GM19328 (cell line): ENCODE data around the gene JAM3.
"Not testable (repeated sequence)": the region's sequence is repeated elsewhere in the genome, so short reads cannot be mapped to it uniquely, and the experiment has no call there.

Experiments
- ATAC-seq: cut with Tn5 transposase; IDR thresholded peaks from one replicate; pipeline ENCODE4 v1.9.1; 2021; ENCODE audit warnings: mild to moderate bottlenecking, moderate library complexity; ENCODE audit not compliant: unreplicated experiment

Gene JAM3

DNA sequence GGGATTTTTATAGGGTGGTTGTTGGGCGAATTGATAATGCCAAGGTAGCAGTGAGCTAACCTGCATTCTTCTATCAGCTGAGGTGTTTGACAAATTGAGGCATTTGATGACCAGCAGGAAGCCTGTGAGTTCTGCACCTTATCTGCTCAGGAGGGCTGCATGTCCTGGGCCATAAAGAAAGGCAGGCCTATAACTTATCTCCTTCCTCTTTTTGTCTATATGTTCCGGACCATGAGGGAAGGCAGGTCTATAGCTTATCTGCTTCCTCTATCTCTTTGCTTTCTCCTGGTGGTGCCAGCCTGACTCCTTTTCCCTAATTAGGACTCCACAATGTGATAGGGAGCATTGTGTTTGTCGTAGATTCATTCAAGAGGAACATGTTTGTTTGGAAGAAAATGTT is 8.6 kb upstream of the JAM3 start:
- no peak for ATAC-seq

DNA sequence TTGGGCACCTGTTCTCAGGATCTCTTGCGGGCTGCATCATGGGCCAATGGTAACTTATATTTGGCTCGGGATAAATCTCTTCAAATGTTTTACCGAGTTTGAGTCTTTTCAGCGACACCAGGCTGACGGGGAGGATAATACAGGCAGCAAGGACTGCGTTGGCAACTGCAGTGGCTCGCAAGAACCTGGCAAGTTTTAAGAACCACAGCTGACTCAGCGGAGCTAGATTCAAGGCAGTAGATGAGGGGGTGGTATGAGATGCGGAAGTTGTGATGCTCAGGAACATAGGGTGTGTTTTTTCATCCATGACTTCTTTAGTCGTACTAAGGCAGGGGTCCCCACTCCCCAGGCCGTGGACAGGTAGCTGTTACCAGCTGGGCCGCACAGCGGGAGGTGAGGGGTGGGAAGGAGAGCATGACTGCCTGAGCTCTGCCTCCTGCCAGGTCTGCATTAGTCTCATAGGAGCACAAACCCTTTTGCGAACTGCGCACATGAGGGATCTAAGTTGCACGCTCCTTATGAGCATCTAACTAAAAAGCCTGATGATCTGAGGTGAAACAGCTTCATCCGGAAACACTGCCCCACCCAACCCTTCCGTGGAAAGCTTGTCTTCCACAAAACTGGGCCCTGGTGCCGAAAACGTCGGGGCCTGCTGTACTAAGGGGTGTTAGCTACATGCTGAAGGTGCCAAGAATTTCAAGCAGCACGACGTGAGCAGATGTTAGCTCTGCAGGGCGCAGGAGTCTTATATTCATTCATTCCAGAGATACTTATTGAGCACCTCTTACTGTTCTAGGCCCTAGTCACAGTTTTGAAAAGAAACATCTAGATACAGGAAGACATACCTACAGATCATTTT is 6.4 kb upstream of the JAM3 start:
- ATAC-seq: no peak

DNA sequence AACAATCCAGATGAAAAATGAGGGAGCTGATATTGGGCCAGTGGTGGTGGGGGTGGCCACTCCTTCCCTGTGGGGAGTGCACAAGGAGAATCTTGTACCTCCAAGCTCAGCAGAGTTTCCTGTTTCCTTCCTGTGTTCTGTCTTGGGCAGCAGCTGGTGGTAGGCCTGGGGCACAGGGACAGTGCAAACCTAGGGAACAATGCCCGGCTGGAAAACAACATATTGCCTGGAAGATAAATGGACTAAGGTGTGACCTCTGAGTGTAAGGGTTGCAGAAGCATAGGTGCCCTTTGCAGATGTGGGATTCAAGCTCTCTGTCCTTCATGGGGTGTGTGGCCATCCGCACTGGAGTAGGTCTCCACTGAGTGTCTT is 5.8 kb upstream of the JAM3 start:
- no peak for ATAC-seq

DNA sequence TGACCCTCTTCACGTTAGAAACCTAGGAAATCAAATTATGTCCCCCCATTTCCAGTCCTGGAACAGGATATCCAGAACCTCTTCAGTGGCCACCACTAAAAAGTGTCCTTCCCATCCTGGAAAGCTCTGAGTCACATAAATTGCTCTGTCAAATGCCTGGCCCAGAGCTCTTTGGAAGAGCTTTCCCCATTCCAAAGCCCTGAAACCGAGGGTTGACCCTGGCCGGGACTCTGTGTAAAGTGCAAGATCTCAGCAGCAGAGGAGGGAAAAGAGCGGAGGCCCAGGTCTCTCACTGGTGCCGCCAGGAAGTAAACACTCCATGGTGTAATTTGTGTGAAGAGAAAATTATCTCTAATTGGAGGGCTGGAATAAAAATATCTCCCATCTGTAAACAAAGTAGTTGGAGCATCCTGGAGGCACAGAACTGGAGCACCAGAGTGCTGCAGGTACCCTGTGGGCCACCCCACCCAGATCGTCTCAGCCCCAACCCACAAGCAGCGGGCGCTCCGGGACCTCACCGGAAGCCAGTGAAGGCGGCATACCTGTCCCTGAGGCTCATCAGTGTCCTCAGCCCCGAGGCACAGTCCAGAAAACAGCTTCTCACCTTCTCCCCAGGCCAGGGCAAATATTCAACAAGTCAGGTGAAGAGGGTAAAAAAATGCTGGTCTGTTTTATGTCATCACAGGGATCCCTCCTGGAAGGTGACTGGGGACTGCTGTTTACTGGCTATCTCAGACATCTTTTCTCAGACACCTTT is 4.7 kb upstream of the JAM3 start:
- ATAC-seq: no peak

DNA sequence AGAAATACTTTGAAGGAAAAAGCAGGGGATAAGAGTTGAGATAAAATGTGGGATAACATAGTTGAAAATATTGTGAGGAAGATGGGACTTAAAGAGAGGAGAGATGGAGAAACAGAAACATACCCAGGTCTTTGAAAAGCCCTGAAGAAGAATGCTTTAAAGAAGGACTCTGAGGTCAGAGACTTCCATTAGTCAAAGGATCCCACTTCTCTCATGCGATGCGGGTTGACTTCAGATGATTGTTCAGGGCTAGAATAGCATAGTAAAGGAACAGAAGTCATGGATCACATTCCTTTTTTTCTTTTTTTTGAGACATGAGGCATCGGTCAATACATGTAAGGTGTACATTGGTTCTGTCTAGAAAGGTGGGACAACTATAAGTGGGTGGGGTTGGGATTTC is 3.5 kb upstream of the JAM3 start:
- ATAC-seq: no peak

DNA sequence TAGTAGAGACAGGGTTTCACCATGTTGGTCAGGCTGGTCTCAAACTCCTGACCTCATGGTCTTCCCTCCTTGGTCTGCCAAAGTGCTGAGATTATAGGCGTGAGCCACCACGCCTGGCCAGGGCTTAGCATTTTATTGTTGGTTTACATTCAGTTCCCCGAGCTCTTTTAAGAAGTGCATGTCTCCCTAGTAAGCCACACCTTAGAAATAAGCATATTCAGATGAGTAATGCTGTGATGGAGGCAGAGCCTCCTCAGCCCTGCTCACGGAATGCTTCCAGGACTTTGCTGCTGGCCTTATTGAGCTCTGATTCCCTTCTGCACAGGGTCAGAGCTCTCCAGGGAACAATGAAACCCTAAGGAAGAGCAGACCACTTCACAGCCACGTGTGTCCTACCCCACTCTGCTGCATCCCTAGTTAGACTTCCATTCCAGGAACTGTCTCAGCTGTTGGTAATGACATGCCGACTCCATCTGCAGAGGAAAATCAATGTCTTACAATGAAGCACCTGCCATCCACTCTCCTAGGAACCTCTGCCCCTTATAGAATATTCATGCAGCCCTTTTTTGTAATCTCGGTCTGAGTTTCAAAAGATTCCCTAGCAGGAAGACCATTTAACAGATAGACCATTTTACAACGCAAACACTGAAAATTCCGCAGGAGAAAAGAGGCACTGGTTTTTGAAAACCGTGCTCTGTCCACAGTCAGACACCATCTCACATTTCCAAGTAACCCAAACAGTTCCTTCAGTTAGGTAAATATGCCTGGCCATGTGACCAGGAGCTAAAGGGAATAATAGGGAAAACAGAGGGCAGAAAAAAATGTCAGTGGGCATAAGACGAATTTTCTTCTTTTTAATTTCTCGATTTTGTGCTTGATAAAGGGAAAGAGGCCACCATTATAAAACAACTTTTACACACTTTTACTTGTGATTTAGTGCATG is 1.7 kb upstream of the JAM3 start:
- ATAC-seq: no peak

DNA sequence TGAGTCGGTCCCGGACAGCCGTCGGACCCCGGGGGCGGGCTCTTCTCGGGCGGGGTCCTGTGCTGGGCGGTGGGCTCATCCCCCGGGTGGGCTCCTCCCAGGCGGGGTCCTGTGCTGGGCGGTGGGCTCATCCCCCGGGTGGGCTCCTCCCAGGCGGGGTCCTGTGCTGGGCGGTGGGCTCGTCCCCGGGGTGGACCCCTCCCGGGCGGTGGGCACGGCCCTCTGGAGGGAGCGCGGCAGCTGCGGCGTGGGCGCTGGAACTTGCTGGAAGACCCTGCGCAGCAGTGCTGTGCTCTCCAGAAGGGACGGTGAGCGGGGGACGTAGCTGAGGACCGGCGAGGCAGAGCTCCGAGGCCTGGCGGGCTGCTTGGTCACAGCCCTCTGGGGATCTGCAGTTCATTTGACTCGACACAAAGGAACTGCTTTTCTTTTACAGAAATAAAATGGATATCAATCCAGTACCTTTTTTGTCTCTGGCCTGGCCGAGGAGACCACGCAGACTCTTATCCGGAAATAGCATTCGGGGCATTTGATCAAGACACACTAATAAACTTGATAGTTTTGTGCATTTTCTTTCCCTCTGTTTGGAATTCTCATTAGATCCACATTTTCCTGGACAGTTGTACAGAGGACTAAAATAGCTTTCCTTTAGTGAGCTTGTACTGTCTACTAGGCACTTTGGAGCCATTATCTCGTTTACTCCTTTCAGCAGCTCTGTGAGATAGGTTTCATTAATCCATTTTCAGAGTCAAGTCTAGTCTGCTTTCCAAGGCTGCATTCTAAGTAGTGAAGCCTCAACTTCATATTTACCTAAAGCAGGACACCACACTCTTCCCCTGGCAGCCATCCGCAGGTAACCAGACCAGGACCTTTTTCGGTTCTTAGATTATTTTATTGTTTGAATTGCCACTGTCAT is 812 bp downstream of the JAM3 start:
- ATAC-seq: no peak

DNA sequence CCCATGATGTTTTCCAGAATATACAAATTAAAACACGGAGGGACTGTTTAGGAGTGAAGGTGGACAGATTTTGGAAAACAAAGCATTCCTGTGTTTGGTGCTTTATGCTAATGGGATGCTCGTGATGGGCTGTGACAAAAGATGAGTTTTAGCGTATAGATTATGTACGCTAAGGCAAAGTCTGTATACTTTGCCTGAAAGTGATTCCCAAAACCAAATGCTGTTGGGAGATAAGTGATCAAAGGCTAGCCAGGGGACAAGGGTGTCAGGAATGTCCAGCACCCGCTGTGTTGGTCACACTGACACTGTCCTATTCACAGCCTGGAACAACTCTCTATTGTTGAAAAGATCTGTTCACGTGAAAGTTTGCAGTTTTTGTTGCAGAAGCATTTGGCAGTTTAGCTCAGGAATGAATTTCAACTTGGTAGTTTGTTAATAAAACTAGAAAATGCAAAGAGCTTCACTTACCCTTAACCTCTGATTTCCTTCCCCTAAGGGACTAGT is 1.5 kb downstream of the JAM3 start:
- ATAC-seq: no peak

DNA sequence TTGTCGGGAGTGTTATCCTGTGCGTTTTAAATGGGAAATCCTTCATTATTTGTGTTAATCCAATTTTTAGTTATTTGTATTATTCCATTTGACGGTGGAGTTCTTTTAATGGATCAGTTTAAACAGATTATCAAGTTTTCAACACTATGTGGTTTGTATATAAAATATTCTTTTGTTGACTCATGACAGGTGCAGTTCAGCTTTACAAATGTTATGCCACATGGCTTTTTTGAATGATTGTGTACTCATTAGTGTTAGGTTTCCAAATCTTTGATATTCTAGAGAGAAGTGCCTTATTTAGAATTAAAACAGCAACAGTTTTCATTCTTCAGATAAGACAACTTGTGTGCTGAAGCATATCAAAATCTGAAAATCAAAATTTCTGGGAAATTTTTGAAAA is 2.4 kb downstream of the JAM3 start:
- ATAC-seq: no peak

DNA sequence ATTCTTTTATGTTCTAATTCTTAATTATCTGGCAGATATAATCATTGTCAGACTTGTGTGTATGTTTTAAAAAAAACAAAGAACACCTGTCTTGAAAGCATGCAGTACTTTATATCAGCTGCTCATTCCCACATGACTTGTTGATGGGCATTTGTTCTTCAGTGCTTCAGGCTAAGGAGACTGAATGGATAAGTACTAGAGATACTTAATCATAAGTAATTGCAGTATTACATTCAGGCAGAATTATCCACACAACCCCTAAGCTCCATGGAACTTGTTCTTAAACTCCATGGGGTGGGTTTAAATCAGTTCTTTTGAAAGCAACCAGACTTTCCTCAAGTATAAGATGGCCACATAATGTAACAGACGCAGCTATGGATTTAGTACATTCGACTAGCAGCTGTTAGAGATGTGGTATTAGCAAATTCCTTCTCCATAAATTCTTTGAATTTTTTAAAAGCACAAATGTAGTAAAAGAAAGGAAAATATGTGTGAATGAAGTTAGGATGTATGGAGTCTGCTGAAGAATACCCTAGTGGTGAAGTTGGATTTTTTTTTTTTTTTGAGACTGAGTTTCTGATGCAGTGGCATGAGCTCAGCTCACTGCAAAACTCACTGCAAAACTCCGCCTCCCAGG is 3.0 kb downstream of the JAM3 start:
- no peak for ATAC-seq

DNA sequence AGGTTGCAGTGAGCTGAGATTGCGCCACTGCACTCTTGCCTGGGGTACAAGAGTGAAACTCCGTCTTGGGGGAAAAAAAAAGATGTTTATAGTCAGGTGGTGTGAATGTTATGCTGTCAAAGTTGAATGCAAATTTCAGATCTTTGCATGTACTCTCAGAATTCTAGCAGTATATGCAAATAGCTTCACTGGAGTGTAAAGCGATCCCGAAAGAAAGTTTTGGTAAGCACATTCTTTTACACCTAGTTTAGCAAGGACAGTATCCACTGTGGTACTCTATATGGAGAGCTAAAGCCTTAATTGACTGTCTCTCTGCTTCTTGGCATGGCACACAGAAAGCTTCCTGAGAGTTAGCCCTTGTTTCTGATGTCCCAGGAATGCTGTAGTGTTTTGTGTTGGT is 4.0 kb downstream of the JAM3 start:
- no peak for ATAC-seq

DNA sequence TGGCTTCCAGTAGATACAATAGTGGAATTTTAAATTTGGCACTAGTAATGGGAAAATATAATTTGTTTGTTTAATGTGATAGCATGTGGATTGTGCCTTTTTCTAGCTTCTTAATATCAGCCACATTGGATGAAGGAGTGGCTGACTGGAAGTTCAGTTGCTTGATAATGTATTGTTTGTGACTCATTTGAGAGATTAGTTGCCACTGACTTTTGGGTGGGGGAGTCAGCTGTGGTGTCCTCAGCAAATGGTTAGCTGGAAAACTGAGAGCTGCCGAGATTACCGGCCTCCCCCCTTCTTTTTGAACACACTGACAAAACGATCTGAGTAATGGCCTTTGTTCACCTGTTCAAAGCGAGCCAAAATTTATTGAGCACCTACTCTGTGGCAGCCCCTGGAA is 5.5 kb downstream of the JAM3 start:
- no peak for ATAC-seq

DNA sequence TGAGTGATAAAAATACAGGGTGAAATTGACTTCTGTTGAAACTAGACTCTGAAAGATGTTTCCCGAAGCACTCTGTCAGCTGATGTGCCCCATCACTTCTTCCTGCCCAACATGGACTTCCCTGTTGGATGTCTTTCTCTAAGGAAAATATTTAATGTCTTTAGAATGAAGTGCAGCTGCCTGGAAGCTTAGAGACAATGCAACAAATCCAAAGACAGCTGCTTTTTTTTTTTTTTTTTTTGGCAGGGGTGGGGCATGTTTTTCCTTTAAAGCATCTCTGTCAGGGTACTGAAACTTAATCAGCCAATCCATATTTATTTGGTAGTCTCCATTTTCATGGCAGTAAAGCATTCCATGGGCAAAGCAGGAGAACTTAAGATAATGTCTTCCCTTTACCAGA is 5.9 kb downstream of the JAM3 start:
- no peak for ATAC-seq

DNA sequence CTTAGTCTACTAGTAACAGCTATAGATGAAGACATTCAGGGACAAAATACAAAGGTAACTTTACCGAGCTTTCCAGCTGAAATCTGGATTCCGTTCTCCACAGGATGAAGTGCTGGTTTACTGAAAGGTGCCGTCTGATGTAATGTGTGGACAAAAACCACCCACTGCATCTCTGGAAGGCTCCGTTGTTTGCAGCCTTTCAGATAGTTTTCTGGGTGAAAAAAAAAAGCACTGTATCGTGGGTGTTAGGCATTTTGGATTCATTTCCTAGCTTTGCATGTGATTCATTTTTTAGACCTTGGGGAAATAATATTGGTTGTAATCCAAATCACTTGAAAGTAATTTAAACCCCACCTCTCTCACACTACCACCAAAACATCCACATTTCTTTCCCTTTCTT is 10.4 kb downstream of the JAM3 start:
- no peak for ATAC-seq

DNA sequence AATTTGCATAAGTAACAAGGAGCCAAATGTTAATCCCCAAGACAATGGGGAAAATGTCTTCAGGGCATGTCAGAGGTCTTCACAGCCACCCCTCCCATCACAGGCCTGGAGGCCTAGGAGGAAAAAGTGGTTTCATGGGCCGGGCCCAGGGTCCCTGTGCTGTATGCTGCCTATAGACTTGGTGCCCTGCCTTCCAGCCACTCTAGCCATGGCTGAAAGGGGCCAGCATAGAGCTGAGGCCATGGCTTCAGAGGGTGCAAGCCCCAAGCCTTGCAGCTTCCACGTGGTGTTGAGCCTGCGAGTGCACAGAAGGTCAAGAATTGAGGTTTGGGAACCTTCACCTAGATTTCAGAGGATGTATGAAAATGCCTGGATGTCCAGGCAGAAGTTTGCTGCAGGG is 12.4 kb downstream of the JAM3 start:
- not testable (repeated sequence) for ATAC-seq

DNA sequence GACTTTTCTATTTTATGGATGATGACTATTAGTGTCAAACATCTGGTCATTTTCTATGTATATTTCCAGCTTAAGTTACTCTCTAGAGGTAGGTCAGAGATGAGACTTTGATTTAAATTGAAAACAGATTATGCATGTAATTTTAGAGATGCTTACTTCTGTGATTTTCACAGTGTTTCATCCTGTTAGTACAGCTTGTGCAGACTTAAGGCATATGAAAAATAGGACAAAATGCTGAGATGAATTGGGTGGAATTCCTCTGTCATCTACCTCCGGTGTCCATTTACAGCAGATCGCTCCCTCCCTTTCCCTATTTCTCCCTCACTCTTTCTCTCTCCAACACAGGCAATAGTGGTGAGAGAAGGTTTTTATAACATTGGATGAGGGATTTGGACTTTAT is 14.1 kb downstream of the JAM3 start:
- ATAC-seq: no peak

DNA sequence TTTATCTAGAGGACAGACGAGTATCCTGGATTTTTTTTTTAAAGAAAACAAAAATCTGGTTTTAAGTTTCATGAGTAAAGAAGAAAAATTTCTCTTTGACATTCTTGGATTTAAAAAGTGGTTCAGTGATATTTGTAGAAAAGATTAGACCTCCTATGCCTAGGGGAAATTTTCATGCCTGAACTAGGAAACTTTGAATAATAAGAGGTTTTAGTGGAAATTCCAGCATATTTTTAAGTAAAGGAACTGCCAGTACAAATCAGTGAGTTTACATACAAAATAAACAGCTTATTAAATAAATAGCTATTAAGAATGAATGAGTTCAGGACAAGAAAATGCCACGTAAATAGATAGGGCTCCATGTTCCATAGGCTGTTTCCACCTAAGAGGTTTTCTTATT is 17.5 kb downstream of the JAM3 start:
- ATAC-seq: no peak

DNA sequence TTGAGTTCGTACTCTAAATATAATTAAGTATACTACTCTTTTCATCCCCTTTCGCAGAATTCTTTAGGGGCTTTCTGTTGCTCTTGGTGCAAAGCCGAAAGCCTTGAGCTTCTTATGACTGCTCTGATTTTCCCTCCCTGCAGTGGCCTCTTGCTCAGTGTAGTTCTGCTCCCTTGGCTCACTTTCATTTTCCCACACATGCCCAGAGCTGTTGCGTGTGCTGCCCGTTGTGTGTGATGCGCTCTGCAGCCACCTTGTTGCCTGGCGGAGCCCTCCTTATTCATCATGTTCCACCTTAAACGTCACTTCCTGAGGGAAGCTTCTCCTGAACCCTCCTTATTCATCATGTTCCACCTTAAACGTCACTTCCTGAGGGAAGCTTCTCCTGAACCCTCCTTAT is 23.1 kb downstream of the JAM3 start:
- not testable (repeated sequence) for ATAC-seq

DNA sequence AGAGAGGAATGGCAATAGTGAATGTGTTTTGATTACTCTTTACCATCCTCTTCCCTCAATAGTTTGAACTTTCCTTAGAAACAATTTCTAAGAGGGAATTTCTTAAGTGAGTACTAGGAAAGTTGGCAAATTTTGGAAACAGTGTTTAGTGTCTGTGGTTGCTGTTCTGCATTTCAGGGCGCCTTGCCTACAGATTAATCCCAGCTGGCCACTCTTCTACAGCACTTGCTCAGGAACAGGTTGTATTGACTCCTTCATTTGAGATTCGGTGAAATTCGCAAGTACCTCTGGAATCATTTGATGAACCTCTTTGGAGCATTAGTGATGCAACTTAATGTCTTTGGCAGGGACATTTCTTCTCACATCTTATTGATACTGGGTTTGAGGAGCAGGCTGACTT is 28.3 kb downstream of the JAM3 start:
- no peak for ATAC-seq
